Measurements from ENCODE around the gene PTPRN2. TPM values are rescaled to one million over a fixed set of nuclear protein-coding genes. Genes with fewer than 3 reads are reported as not detected.

PTPRN2 gene
- total and polyA plus RNA-seq, 7 donors, result 0.47 to 0.82 (median 0.51) TPM

GRCh38 chr7:158374146-158374545, 213.5 kb downstream of the PTPRN2 start:
- WGBS, 3 donors, result 65 to 73% (median 65%) methylated on average over 5 of the region's 5 CpGs
- intact Hi-C loops (cut with DNase I), result no loop called here
- Histone ChIP-seq H3K27ac (no peak overlapping the region), H3K27me3 (ENCODE audit: insufficient read depth in 3 of 3, low read length in 2 of 3) (peaks cover 0 to 11% (median 4%) of the 10 kb centered on the region in 3 donors), H3K36me3 (ENCODE audit: insufficient read depth in 1 of 2, low read depth in 1 of 2) (no peaks in the 10 kb centered on the region), H3K9me3 (no peaks in the 10 kb centered on the region), H3K4me1 (no peaks in the 10 kb centered on the region), H3K4me3 (no peak overlapping the region)
- no peak for TF ChIP-seq CTCF (IDR thresholded peaks at IDR 0.05)
- no peak for DNase-seq
- no peak for ATAC-seq

GRCh38 chr7:158373476-158374133, 214.0 kb downstream of the PTPRN2 start:
- Histone ChIP-seq H3K27me3 (ENCODE audit: insufficient read depth in 3 of 3, low read length in 2 of 3) (peaks cover 0 to 11% (median 4%) of the 10 kb centered on the region in 3 donors), H3K27ac (no peak overlapping the region), H3K4me1 (no peaks in the 10 kb centered on the region), H3K9me3 (no peaks in the 10 kb centered on the region), H3K36me3 (ENCODE audit: insufficient read depth in 1 of 2, low read depth in 1 of 2) (no peaks in the 10 kb centered on the region), H3K4me3 (no peak overlapping the region)
- TF ChIP-seq CTCF (IDR thresholded peaks at IDR 0.05), result no peak
- ATAC-seq, result no peak
- intact Hi-C loops (cut with DNase I), result no loop called here
- DNase-seq, result no peak
- WGBS, 3 donors, result 63 to 72% (median 71%) methylated on average over 18 of the region's 18 CpGs

- Histone ChIP-seq H3K9me3 (no peaks in the 10 kb centered on the region), H3K27ac (no peak overlapping the region), H3K27me3 (ENCODE audit: insufficient read depth in 3 of 3, low read length in 2 of 3) (peaks cover 0 to 7% (median 4%) of the 10 kb centered on the region in 3 donors), H3K4me3 (no peak overlapping the region), H3K36me3 (ENCODE audit: insufficient read depth in 1 of 2, low read depth in 1 of 2) (no peaks in the 10 kb centered on the region), H3K4me1 (no peaks in the 10 kb centered on the region)
- DNase-seq (no peak), ATAC-seq (no peak)
- 72 to 77% (median 75%) methylated on average over 23 of the region's 23 CpGs for WGBS, 3 donors
- TF ChIP-seq CTCF (IDR thresholded peaks at IDR 0.05), result no peak
- intact Hi-C loops (cut with DNase I), result no loop called here
These were observed 215.0 kb downstream of the PTPRN2 start for GRCh38 chr7:158372400-158373342.

DNA sequence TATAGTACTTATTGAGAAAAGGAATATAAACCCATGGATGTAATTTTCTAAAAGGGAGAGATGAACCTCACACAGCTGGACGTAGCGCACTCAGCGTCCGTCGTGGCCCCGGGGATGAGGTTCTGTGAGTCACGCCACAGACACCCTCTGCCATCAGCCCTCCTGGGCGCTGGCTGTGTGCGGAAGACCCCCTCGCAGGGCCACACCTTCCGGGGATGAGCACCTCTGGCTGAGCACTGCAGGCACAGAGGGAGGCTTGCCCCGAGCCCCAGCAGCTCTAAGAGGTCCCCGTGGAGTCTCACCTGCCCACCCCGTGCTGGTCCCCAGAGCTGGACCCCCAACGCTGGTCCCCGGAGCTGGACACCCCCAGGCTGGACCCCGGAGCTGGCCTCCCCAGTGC, 215.8 kb downstream of the PTPRN2 start:
- Histone ChIP-seq H3K36me3 (ENCODE audit: insufficient read depth in 1 of 2, low read depth in 1 of 2) (no peaks in the 10 kb centered on the region), H3K27me3 (ENCODE audit: insufficient read depth in 3 of 3, low read length in 2 of 3) (peaks cover 0 to 7% (median 4%) of the 10 kb centered on the region in 3 donors), H3K4me1 (no peaks in the 10 kb centered on the region), H3K27ac (no peak overlapping the region), H3K4me3 (no peak overlapping the region), H3K9me3 (no peaks in the 10 kb centered on the region)
- 77 to 80% (median 78%) methylated on average over 17 of the region's 17 CpGs for WGBS, 3 donors
- ATAC-seq, result no peak
- intact Hi-C loops (cut with DNase I), result no loop called here
- no peak for TF ChIP-seq CTCF (IDR thresholded peaks at IDR 0.05)
- DNase-seq, result no peak

Data from psoas muscle (tissue), 8 donors.